HG02588 (cell line): ENCODE data around the gene KRTAP29-1.
"Not testable (repeated sequence)": the region's sequence is repeated elsewhere in the genome, so short reads cannot be mapped to it uniquely, and the experiment has no call there.

ENCODE experiments used
- ATAC-seq: cut with Tn5 transposase; IDR thresholded peaks from one replicate; pipeline ENCODE4 v1.9.1; 2021; ENCODE audit warnings: mild to moderate bottlenecking, moderate library complexity; ENCODE audit not compliant: unreplicated experiment

KRTAP29-1 gene

DNA sequence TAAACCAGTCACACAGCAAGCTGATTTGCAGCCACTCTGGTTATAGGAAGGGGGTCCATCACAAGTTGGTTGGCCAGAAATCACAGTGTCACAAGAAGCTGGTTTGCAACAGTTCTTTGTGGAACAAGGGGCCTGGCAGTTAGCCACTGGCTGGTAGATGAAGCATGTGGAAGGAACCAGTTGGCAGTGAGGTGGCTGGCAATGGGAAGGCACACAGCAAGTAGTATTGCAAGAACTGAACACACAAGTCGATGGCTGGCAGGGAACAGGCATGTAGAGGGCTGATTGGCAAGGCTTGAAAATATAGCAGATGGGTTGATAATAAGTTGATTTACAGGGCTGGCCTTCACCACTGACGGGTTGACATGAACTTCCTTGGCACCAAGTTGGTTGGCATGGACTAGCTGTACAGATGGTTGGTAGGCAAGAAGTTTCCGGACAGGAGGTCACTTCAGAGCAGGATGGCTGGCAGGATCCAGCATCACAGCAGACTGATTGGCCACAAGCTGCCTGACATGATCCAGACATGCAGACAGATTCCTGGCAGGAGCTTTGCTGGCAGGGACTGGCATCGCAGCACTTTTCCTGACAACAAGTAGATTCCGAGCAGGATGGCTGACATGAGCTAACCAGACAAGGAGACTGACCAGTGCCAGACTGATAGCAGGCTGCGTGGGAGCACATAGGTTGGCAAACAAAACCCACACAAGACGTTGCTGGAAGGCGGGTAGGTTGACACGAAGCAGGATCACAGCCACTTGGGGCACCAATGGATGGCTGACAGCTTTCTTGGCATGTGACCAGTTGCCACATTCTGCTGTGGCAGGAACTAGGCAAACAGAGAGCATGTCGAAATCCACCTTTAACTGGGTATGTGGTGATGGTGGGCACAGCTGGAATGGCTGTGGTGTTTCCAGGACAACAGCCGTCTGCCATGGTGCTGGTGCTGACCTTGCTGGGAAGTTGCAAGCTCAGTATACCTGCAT is at the start of gene KRTAP29-1:
Gene KRTAP29-1 (minus strand): TSS at position 936 of the 986 bp plus-strand sequence. CDS start 0 bp downstream, at position 936.
- no peak for ATAC-seq

GRCh38 chr17:41351177-41351576 is 48.5 kb upstream of the KRTAP29-1 start:
- ATAC-seq = no peak

DNA sequence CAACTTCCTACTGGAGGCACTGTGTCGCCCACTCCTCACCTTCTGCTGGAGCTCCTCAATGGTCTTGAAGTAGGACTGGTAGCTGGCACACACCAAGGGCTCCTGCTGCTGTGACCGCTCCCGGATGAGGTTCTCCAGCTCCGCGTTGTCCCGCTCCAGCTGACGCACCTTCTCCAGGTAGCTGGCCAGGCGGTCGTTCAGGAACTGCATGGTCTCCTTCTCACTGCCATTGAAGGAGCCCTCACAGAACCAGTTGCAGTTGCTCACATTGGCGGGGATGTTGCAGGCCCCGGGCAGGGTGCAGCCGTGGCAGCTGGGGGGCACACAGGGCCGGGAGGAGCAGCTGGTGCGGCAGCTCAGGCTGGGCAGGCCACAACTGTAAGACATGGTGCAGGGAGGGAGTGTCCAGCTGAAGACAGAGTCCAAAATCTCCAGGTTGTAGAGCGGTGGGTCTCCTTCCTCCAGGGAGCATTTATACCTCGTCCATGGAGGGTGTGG is 47.8 kb upstream of the KRTAP29-1 start, which contains the start of gene KRT33A:
Gene KRT33A (minus strand): TSS at position 448 of the 498 bp plus-strand sequence. CDS start 61 bp downstream, at position 387.
- not testable (repeated sequence) for ATAC-seq

- ATAC-seq = no peak
Measured at GRCh38 chr17:41347869-41348760, 45.5 kb upstream of the KRTAP29-1 start.

DNA sequence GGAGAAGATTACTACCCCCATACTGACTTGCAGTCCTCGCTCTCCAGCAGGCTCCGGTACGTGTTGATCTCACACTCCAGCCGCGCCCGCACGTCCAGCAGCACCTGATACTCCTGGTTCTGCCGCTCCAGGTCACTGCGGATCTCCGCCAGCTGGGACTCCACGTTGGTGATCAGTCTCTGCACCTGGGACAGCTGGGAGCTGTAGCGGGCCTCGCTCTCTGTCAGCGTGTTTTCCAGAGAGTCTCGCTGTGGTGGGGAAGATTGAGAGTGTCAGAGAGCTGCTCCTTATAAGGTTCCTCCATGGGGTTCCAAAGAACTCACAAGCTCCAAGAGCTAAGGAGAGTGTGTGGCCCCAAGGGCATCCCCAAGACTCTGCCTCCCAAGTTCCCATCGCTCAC is 43.8 kb upstream of the KRTAP29-1 start:
- not testable (repeated sequence) for ATAC-seq

DNA sequence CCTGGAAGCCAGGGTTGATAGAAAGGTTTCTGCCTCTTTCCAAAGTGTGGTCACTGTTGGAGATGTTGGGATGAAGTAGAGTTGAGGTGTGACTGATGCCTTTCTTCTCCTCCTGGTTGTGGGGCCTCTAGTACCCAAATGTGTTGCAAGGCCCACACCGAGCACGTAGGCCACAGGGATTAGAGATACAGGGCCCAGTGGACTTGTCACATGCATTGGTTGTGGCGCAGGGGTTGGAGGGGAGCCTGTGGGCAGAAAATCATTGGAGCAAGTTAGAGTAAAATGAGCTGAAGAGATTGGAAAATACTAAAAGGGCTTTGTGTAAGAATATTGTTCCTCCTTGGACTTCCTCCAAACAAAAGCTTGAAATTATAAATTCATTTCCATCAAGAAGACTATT is 43.3 kb upstream of the KRTAP29-1 start:
- ATAC-seq = no peak

GRCh38 chr17:41343029-41343428 is 40.4 kb upstream of the KRTAP29-1 start:
- ATAC-seq = no peak

GRCh38 chr17:41340934-41341861 is 38.5 kb upstream of the KRTAP29-1 start:
- no peak for ATAC-seq

DNA sequence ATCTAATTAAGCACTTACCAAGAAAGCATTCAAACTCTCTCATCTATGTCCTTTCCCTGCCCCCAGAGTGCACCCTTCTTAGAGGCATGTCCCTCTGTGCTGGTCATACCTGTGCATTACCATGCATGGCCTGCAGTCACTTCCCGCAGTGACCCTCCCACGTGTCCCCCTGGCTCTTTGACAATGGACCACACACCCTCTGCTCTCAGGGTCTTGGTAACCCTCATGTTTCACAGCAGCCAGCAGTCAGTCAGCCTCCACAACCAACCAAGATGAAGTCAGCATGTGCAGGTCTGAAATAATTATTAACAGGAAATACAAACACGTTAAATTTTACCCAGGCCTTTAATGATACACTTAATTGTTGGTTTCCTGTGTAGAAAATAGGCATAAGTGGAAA is 37.8 kb upstream of the KRTAP29-1 start:
- no peak for ATAC-seq

GRCh38 chr17:41339571-41340172 is 37.0 kb upstream of the KRTAP29-1 start:
- ATAC-seq = no peak

DNA sequence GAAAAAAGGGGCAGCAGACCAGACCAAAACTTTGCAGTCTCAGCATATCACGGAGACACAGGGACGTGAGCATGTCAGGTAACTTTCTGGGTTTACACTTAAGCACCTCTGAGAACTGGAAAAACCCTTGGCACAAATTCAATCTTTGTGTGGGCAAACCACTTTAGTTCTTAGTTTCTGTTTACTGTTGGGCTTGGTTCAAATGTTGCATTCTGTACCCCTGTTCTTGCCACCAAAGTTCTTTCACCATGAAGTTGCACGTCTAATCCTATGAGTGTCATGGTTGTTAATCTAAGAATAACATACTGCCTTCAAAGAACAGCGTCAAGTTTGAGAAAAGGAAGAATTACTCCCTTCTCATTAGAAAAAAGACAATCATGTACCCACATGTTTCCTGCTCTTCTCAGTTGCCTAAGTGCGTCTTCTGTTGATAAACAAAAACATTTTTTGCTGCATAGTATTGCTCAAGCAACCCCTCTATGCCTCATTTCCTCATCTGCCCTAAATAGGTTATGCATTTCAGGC is 36.4 kb upstream of the KRTAP29-1 start:
- no peak for ATAC-seq

DNA sequence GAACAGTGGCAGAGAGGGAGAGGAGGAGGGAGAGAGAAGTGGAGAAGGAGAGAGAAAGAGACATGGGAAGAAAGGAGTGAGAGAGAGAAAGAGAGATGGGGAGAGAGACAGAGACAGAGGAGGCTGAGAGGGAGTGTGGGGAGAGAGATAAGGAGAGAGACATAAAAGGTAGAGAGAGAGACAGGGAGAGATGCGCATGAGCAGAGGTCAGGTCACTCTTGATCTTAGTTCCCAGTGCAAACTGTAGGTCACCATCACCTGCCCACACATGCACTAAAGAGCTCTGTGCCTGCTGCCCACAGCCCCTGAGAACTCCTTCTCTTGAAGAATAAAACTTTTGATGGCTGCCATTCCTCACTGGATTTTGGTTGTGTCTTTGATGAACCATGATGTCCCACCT is 33.1 kb upstream of the KRTAP29-1 start:
- no peak for ATAC-seq

GRCh38 chr17:41334385-41335305 is 32.0 kb upstream of the KRTAP29-1 start:
- no peak for ATAC-seq

DNA sequence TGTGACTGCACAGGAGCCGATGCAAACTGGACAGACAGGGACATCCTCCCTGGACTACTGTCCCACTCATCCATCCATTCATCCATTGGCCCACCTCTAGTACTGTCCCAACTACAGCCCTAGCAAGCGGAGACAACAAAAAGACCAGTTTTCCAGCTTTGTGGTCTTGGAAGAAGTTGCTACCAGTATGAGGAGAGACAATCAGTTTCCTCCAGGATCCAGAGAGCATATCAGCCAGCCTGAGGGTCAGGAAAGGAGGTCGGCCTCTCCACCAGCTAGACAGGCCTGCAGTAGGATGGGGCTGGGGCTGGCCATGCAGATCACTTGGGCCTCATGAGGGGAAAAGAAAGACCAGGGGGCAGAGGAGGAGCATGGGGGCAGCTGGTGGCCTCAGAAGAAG is 31.2 kb upstream of the KRTAP29-1 start:
- no peak for ATAC-seq

DNA sequence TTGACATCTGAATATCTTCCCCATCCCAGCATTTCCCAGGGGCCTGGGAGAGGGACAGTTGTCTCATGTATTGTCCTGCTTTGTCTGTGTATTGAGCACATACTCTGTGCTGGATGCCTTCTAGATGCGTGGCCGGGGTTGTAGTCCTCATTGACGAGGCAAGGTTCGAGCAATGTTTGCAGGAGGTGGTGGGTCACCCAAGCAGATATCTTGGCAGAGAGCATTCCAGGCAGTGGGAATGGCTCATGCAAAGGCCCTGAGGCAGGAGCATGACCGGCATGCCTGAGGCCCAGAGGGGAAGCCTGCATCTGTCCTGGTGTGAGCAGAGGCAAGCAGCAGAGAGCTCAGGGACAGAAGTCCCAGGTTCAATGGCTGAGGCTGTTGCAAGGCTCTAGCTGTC is 30.4 kb upstream of the KRTAP29-1 start:
- no peak for ATAC-seq

GRCh38 chr17:41332239-41332638 is 29.6 kb upstream of the KRTAP29-1 start:
- ATAC-seq = no peak

DNA sequence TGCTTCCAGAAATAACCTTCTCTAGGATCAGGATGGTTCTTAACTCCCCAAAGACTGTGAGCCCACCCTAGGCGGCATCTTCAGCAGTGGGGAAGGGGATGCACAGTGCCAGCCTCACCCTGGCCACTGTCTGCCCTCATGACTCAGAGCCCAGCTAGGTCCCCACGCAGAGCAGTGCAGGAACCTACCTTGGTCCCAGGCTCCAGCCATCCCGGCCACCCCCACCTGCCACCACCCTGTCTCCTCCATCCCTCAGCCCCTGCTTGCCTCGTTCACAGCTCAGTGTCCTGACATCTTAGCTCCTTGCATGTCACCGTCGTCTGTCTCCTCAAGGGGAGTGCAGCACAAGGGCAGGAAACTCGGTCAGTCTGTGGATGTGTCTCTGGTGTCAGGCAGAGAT is 29.0 kb upstream of the KRTAP29-1 start:
- no peak for ATAC-seq

DNA sequence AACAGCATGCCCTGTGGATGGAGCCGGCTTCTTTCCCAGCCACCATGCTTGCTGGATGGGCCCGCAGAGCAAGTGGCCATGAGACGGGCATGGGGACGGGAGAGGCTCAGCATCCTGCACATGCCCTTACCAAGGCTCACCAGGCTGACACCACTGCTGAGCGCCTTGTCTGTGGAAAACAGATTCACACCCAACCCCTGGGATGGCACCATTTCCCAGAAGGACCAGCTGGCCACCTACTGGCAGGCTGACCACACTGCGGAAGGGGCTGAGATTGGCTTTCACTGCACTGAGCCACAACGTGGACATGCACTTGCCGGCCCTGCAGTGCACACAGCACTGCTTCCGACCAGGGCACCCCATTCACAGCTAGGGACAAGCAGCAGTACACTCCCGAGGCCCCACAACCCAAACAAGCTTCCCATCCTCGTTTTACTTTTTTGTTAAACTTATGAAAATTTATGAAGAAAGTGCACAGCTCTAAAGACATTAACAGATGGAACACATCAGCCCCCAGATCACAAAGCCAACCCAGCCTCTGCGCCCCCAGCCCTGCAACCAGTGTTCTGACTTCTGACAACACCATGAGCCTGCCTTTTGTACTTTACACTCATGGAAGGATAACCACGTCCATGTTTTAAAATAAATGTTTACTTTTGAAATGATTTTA is 26.8 kb upstream of the KRTAP29-1 start:
- no peak for ATAC-seq
